Right lung (tissue), 5 donors: ENCODE results near the gene DMWD. TPM values are rescaled to one million over a fixed set of nuclear protein-coding genes. Genes with fewer than 3 reads are reported as not detected.
A peak's percentile ranks its signal among the peaks of the same experiment; 100 is the strongest.
"Not testable (repeated sequence)": the region's sequence is repeated elsewhere in the genome, so short reads cannot be mapped to it uniquely, and the experiment has no call there.

Experiments
- DNase-seq, 2 donors: peaks; one replicate each; pipeline ENCODE4 v3.0.0-alpha.2; 2013
- polyA plus RNA-seq, 5 donors: library from polyadenylated mRNA; unstranded; fragments of 120-200 nt; gene quantifications; one replicate each; pipeline versions ENCODE4 v1.2.1 to v1.2.3, GENCODE V29; 2013; ENCODE audit warnings: inconsistent platforms in 1 of 5, low replicate concordance in 1 of 5; ENCODE audit not compliant: insufficient read length in 5 of 5, insufficient read depth in 1 of 5

The DMWD gene
- polyA plus RNA-seq, 5 donors: 23.6 to 45.4 (median 34.3) TPM

- no peak for DNase-seq
Measured at GRCh38 chr19:45817725-45818301, 25.2 kb upstream of the DMWD start.

DNA sequence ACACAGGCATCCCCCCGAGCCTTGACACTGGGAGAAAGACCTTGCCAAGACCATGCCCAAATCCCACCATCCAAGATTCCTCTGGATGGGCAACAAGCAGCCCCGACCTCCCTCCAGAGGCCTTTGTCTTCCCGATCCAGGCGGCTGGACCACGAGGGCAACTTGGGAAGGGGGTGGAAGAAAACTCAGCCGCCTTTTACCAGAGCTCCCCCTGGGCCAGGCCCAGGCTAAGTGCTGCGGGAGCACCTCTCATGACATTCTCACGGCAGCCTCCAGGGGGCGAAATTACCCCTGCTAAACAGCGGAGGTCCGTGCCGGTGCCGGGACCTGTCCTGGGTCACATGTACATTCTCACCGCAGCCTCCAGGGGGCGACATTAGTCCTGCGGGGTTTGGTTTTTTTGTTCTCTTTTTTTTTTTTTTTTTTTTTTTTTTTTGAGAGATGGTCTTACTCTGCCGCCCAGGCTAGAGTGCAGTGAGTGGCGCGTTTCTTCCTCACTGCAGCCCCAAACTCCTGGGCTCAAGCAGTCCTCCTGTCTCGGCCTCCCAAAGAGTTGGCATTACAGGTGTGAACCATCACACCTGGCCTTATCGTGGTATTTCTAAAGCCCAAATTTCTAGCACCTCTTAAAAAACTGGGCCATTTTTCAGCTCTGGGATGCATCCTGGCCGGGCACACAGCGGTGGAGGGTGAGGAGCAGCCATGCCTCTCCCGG lies 24.5 kb upstream of the DMWD start:
- DNase-seq: peak; percentile 84 to 89

DNA sequence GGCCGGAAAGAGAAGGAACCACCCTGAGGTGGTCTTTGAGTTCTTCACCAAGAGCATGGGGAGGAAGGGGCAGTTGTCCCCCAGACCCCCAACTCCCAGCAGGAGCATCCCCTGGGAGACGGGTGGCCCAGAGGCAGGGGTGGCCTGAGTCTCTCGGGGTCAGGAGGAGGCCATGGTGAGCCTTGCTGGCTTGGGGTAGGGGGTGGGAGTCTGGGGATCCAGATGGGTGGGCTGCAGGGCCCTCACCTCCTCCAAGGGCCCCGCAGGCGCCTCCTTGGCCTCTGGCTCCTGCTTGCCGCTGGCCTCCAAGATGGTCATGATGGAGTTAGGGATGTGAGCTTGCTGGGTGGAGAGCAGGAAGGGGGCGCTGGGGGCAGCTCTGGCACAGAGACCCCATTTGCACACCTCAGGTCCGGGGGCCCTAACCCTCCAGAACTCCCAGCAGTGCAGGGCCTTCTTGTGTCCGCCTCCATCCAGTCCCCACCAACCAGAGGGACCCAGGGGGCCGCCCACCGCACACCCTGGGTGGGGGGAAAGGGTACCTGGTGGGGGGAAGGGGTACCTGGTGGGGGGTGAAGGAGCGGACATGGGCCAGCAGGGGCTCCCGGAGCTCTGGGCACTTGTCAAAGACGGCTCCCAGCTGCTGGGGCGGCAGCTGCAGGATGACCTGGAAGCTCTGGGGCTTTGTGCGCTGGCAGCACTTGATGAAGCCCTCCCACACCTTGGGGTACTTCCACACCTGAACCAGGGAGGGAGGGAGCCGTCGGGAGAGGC lies 23.8 kb upstream of the DMWD start:
- no peak for DNase-seq

DNA sequence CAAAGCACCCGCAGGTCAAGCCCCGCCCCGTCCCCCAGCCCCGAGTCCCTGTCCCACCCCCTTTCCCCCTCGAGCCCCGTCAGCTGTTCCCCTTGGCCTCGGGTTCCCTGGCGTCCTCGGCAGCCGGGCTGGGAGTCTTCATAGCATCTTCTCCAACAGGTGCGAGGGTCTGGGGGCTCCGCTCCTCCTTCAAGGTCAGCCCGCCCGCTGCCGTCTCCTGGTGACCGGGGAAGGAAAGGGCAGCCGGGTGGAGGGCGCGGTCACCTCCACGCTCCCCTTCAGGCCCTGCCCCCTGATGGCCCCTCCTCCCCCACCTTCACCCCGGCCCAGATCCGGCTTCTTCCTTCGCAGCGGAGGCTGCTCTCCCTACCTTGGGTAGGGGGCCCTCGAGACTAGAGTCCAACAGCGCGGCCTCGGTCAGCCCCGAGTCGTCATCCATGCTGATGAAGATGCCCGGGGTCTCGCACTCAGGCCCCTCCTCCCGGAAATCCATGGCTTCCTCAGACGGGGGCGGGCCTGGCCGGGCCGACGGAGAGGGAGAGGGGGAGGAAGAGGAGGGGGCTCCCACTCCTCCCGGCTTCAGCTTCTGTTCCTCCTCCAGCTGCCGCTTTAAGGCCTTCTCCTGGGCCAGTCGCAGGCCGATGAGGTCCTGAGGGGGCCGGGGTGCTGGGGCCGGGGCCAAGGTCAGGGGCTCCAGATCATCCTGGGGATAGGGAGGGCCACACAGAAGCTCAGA lies 23.0 kb upstream of the DMWD start:
- peak; percentile 23 to 41 for DNase-seq

DNA sequence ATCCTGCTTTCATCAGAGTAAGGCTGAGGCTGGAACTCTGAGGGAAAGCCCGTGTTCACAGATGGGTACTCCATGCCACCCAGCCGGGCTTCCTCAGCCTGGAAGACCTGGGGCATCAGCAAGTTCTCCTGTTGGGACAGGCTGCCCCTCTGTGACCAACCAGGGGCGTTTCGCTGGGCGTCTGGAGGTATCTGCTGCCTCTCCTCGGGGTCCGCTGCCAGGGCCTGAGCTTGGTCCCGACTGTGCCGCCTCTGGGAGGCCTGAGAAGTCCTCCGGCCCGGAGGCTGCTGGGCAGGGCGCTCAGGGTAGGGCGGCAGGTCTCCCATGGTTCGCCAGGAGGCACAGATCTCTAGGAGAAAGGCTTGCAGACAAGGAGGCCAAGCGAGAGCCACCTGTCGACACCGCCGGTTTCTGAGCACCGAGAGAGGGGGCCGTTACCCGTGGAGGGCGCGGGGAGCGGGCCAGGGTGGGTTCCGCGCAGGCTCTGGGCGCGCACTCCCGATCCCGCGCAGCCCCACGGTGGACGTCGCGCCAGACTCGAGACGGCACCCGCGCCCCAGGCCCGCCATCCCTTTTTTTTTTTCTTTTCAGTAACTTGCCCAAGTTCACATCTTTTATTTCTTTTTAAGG lies 22.3 kb upstream of the DMWD start, which contains the start of gene RSPH6A:
TSS of gene RSPH6A (minus strand) at position 458 of the 630 bp plus-strand sequence. CDS start at position 326, 132 bp downstream.
- no peak for DNase-seq

DNA sequence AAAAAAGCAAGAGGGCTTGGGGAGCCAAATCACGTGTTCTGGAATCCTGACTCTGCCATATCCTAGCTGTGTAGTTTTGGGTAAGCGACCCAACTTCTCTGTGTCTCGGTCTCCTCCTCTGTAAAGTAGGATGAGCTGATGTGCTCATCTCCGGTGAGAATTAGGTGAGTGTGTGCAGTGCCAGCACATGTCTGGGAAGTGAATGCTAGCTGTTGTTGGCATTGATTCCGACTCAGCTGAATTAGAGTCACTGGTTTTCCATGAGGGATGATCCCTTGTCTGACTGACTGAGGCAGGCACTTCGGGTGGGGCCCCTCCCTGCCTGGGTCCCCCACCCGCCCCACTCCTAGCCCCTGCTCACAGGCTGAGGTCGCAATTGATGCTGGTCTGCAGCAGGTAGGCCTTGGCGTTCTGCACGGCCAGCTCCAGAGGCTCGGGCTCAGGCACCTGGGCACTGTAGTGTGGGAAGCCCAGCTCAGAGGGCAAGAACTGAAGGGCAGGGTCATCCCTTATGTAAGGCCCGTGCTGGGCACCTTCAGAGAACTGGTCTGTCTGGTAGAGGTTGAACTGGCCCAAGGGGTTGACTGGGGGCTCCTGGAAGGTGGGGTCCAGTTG lies 21.6 kb upstream of the DMWD start:
- no peak for DNase-seq

DNA sequence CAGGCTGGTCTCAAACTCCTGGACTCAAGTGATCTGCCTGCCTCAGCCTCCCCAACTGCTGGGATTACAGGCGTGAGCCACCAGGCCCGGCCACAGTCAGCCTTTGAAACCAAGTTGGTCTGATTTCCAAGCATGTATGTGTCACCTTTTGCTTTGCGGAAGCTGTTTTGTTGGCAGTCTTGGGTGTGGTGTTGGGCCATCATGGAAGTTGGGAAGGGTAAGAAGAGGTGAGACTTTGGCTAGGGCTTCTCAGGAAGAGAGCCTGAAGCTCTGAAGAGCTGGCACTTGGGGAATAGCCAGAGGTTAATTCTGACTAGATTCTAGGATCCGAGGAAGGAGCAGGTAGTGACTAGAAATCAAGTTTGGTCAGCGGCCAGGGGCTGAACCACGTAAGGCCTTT lies 19.7 kb upstream of the DMWD start:
- DNase-seq: no peak

DNA sequence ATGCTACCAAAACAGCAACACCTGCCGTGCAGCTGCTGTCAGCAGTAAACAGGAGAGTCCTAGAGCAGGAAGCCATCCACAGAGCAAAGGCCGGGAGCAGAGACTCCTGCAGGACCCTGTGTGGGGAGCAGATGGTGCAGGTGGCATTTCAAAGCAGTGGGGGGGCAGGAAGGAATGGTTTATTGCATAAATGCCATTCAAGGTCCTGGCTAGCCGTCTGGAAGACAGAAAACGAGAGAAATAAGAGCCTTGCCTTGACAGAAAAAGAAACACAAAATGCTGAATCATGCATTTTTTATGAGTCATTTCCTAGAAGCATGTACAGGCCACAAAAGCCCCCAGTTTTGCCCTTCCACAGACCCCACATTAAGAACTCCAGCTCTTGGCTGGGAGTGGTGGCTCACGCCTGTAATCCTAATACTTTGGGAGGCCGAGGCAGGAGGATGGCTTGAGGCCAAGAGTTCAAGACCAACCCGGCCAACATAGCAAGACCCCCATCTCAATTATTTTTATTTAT lies 17.1 kb upstream of the DMWD start:
- DNase-seq: no peak

DNA sequence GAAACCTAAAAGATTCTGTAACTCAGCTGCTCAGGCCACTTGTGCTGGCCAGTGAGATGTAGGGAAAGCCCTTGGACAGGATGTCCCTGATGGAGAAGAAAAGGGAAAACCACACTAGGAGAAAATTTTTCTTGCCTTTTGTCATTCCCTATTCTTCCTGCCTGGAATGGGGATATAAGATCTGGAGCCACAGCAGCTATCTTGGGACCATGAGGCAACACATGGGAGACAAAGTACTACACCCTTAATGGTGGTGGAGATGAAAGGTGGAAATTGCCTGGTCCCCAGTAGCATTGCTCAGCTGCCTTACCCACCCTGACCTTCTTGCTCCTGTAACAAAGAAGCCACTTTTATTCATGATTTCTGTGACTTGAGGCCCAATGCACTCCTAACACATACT lies 13.1 kb upstream of the DMWD start:
- DNase-seq: no peak

DNA sequence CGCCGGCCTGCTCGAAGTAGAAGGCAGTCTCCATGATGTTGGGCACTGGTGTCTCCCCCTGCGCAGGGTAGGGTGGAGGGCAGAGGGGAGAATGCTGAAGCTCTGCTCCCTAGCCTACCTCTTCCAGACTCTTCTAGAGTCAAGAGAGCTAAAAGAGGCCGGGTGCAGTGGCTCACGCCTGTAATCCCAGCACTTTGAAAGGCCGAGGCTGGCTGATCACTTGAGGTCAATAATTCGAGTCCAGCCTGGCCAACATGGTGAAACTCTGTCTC lies 12.2 kb upstream of the DMWD start:
- no peak for DNase-seq

DNA sequence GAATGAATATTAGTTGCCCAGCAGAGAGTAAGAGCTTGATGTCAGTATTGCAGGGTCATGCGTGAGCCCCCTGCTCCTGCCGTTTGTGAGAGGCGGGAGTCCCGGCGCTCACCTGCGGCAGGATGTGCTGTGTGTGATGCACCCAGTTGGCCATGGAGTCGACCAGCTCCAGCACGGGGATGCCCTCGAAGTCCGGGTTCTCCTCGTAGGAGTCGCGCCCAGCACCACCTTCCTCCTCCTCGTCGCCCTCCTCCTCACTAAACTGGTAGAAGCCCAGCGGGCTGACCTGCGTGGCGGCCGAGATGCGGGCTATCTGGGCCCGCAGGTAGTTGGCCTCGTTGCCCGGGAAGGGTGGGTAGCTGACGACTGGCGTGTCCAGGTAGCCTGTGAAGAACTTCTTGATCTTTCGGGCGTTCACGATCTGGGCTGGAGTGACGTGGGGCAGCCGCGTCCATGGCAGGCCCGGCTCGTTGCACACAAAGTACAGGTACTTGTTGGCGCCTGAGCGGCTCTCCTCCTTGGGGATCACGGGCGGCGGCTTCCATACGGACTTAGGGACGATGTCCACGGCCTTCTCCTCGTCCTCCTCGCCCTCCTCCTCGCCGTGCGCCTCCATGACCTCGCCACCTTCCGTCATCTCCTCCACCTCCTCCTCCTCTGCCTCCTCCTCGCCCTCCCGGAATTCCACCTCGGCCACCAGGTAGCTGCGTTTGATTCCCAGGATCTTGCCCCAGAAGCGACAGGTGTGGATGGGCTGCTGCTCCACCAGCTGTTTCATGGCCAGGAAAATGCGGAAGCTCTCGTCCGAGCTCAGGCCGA lies 11.7 kb upstream of the DMWD start:
- DNase-seq: no peak

- no peak for DNase-seq
Measured at GRCh38 chr19:45801603-45802175, 9.0 kb upstream of the DMWD start.

DNA sequence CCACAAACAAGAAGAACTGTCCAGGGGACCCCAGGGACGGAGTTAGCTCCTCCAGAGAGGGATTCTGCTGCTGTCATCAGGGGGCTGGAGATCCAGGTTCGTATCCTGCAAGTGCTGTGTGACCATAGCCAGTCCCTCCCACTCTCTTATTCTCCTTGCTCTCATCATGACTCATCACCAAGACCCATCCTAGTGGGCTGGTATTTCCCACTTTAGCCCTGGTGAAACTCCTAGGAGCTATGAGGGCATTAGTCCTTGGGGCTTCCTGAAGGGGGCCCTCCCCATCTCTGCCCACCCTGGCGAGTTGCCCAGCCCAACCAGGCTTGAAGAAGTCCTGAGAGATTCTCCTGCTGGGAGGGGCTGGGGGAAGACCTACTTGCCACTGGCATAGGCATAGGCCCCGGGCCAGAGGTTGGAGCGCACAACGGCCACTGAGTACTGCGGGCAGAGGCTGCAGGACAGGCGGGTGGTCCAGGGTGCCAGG lies 7.5 kb upstream of the DMWD start:
- DNase-seq: no peak

DNA sequence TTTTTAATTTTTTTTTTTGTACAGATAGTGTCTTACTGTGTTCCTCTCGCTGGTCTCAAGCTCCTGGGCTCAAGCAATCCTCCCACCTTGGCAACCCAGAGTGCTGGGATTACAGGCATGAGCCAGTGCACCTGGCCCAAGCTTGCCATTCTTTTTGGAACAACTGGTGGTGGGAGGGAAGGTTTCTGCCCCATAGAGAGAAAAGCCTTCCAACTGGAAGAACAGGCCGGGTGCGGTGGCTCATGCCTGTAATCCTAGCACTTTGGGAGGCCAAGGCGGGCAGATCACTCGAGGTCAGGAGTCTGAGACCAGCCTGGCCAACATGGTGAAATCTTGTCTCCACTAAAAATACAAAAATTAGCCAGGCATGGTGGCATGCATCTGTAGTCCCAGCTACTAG lies 6.9 kb upstream of the DMWD start:
- DNase-seq: not testable (repeated sequence)

DNA sequence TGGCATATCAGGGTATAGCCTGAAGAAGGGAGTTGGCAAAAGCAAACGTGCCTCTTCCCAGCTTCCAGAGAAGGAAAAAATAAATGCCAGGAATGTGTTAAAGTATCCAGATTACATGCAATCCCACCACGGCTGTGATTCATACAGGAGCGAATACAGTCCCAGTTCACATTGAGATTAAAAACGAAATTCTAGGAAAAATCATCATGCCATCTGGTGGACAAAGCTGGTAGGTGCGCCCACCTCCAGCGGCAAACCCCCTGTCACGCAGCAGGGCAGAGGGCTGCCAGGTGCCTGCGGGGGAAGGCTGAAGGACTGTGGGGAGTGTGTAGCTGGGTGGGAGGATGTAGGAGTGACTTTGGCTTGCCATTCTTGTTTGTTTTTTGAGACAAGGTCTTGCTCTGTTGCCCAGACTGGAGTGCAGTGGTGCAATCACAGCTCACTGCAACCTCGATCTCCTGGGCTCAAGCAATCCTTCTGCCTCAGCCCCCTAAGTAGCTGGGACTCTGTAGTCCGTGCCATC lies 6.4 kb upstream of the DMWD start:
- DNase-seq: peak in 1 of 2 donors; percentile 60

DNA sequence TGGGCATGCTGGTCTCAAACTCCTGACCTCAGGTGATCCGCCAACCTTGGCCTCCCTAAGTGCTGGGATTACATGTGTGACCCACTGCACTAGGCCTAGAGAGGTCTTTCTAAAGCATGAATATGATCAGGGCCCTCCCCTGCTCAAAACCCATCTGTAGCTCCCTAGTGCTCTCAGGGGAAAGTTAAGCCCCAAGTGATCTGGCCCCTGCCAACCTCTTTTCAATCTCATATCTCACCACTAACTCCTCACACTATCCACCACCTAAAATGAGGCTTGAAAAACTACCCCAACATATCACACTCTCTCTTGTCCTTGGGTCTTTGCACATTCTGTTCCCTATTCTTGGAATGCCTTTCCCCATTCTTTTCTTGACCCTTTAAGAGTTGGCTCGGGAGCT lies 2.0 kb upstream of the DMWD start:
- no peak for DNase-seq

GRCh38 chr19:45793876-45794275 lies 1.2 kb upstream of the DMWD start:
- DNase-seq: no peak

GRCh38 chr19:45793178-45793564 lies 526 bp upstream of the DMWD start:
- no peak for DNase-seq

- no peak for DNase-seq
Measured at GRCh38 chr19:45791744-45792469, 738 bp downstream of the DMWD start.
